Measurements from ENCODE around the gene RBM15. TPM values are rescaled to one million over a fixed set of nuclear protein-coding genes. Genes with fewer than 3 reads are reported as not detected.

RBM15 gene
- total RNA-seq, 2 donors from 2014 or later = 27.3 to 53.5 TPM

DNA sequence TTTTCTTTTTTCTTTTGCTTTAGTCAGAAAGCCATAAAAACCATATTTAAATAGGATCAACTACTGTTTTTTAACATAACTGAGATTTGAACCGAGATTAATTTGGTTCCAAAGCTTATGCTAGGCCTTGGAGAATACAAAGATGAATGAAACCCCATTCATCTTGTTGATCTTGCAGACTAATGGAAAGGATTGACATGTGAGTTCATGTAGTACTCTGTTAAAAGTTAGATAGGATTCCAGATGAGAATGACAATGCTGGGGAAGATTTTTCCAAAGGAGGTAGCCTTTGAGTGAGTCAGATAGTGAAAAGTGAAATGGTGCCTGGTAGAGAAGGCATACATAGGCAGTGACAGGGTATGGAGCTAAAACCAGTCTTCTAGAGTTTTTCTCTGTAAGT is 22.7 kb downstream of the RBM15 start:
- TF ChIP-seq CTCF (IDR thresholded peaks at IDR 0.05) = no peak
- Histone ChIP-seq H3K27me3 (replicated peaks; ENCODE audit: insufficient read depth) (no peaks in the 10 kb centered on the region), H3K4me1 (ENCODE audit: control insufficient read depth in 1 of 2, low read depth in 2 of 2) (peaks cover 0 to 2% of the 10 kb centered on the region in 2 donors), H3K36me3 (no peaks in the 10 kb centered on the region), H3K9me3 (no peaks in the 10 kb centered on the region), H3K27ac (no peak overlapping the region), H3K4me3 (no peak overlapping the region)
- ATAC-seq (ENCODE audit: insufficient number of reproducible peaks, low FRiP score, low read depth) (no peak), DNase-seq (ENCODE audit: low spot score) (no peak)

DNA sequence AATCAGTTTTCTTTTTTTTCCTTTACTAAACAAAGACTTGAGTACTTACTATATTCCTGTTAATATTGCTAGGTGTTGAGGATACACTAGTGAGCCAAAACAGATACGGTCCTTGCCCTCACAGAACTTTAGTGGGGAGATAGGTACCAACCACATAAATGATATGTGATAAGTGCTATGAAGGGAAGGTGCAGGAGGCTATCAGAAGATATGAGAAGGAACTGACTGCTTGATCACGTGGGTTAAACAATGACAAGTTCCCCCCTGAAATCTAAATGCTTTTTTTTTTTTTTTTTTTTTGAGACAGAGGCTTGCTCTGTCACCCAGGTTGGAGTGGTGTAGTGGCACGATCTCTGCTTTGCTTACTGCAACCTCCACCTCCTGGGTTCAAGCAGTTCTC is 25.0 kb downstream of the RBM15 start:
- TF ChIP-seq CTCF (IDR thresholded peaks at IDR 0.05) = no peak
- no peaks in the 10 kb centered on the region for H3K36me3 ChIP-seq
- H3K4me3 ChIP-seq = no peak overlapping the region
- H3K4me1 ChIP-seq (ENCODE audit: control insufficient read depth in 1 of 2, low read depth in 2 of 2) = no peaks in the 10 kb centered on the region
- H3K27me3 ChIP-seq (replicated peaks; ENCODE audit: insufficient read depth) = no peaks in the 10 kb centered on the region
- H3K27ac ChIP-seq = no peak overlapping the region
- no peaks in the 10 kb centered on the region for H3K9me3 ChIP-seq
- ATAC-seq (ENCODE audit: insufficient number of reproducible peaks, low FRiP score, low read depth) = no peak
- no peak for DNase-seq (ENCODE audit: low spot score)

GRCh38 chr1:110370827-110371226 is 31.6 kb downstream of the RBM15 start:
- DNase-seq (ENCODE audit: low spot score) (no peak), ATAC-seq (ENCODE audit: insufficient number of reproducible peaks, low FRiP score, low read depth) (no peak)
- no peak for TF ChIP-seq CTCF (IDR thresholded peaks at IDR 0.05)
- H3K27ac ChIP-seq = no peak overlapping the region
- H3K36me3 ChIP-seq = peaks cover 12% of the 10 kb centered on the region
- no peaks in the 10 kb centered on the region for H3K4me1 ChIP-seq (ENCODE audit: control insufficient read depth in 1 of 2, low read depth in 2 of 2)
- no peaks in the 10 kb centered on the region for H3K9me3 ChIP-seq
- H3K4me3 ChIP-seq = no peak overlapping the region
- no peaks in the 10 kb centered on the region for H3K27me3 ChIP-seq (replicated peaks; ENCODE audit: insufficient read depth)

DNA sequence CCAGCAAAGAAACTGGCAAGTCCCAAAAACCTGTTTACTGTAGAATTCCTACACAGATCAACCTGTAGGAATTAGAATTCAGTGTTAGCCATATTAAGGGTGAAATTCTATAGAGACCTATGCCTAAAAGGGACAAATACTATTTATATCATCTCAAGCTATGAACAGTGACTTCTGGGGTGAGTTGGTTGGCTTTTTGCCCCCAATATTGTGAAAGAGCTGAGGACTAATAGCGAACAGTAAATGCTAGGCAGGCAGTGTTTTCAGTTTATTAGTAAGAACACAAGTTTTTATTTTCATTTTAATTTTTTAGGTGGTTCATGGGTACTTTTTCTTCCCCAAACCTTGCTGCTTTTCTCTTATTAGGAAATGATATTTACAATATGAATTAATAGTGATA is 36.3 kb downstream of the RBM15 start:
- no peaks in the 10 kb centered on the region for H3K9me3 ChIP-seq
- ATAC-seq (ENCODE audit: insufficient number of reproducible peaks, low FRiP score, low read depth) (no peak), DNase-seq (ENCODE audit: low spot score) (no peak)
- no peak overlapping the region for H3K27ac ChIP-seq
- no peaks in the 10 kb centered on the region for H3K4me1 ChIP-seq (ENCODE audit: control insufficient read depth in 1 of 2, low read depth in 2 of 2)
- H3K4me3 ChIP-seq = no peak overlapping the region
- H3K27me3 ChIP-seq (replicated peaks; ENCODE audit: insufficient read depth) = no peaks in the 10 kb centered on the region
- TF ChIP-seq CTCF (IDR thresholded peaks at IDR 0.05) = no peak
- H3K36me3 ChIP-seq = peaks cover 34% of the 10 kb centered on the region

DNA sequence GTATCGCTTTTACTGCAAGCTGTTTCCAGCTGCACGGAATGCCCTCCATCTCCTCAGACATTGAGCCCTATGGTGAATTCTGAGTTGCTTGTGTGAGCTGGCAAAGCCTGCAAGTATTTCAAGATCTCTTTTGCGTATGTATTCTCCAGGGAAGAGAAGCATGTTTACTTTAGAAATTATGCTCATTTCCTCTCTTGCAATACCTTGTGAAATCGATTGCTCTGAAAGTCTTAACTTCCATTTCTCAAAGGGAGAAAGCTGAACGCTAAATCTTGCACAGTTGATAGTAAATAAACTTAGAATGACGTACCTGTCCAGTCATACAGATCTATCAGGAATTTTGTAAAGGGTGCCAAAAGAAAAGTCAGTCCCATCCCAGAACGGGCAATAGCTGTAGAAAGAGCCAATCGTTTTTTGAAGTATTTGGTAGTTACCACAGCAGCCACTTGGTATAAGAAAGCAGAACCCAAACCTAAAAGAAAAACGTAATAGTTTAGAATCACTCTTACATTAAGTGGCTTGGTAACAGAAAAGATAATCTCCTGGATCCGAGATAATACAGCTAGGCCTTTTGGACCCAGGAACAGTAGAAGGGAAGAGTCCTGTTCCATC is 41.6 kb downstream of the RBM15 start:
- Histone ChIP-seq H3K27me3 (replicated peaks; ENCODE audit: insufficient read depth) (no peaks in the 10 kb centered on the region), H3K36me3 (peaks cover 26% of the 10 kb centered on the region), H3K4me3 (no peak overlapping the region), H3K9me3 (no peaks in the 10 kb centered on the region), H3K4me1 (ENCODE audit: control insufficient read depth in 1 of 2, low read depth in 2 of 2) (peaks cover 0 to 12% of the 10 kb centered on the region in 2 donors), H3K27ac (peak overlapping the region in 1 of 2 donors; percentile 0)
- no peak for TF ChIP-seq CTCF (IDR thresholded peaks at IDR 0.05)
- no peak for DNase-seq (ENCODE audit: low spot score)
- ATAC-seq (ENCODE audit: insufficient number of reproducible peaks, low FRiP score, low read depth) = no peak
